Measurements from ENCODE around the gene IQCM.

The IQCM gene

GRCh38 chr4:149715822-149716585, 99.6 kb downstream of the IQCM start:
- Histone ChIP-seq H3K9me3 (ENCODE audit: insufficient read depth, low read depth, low read length) (0 out of 2 replicates have a peak, but pooled peaks cover 3% of the 10 kb centered on the region), H3K9ac (ENCODE audit: low read depth, low read length, poor library complexity, severe bottlenecking) (no peak overlapping the region), H3K79me2 (ENCODE audit: insufficient read depth, low read length) (no peaks in the 10 kb centered on the region), H3K4me2 (ENCODE audit: low read depth, low read length, poor library complexity, severe bottlenecking) (no peak overlapping the region), H4K20me1 (ENCODE audit: insufficient read depth, low read length, poor library complexity, severe bottlenecking) (no peaks in the 10 kb centered on the region), H2AFZ (ENCODE audit: low read length) (no peak overlapping the region), H3K4me1 (ENCODE audit: insufficient read depth, low read length, poor library complexity, severe bottlenecking) (no peaks in the 10 kb centered on the region), H3K4me3 (ENCODE audit: low read length, poor library complexity, severe bottlenecking) (no peak overlapping the region), H3K27me3 (ENCODE audit: insufficient read depth, low read length, poor library complexity, severe bottlenecking) (no peaks in the 10 kb centered on the region), H3F3A (ENCODE audit: low read depth) (no peaks in the 10 kb centered on the region), H3K9me2 (replicated peaks; ENCODE audit: low read depth, low read length) (no peaks in the 10 kb centered on the region), H3K36me3 (ENCODE audit: insufficient read depth, low read length) (no peaks in the 10 kb centered on the region)
- no peak for TF ChIP-seq EZH2phosphoT487 (IDR thresholded peaks at IDR 0.05; ENCODE audit: borderline replicate concordance)
- TF ChIP-seq CTCF (conservative IDR thresholded peaks at IDR 0.05; ENCODE audit: low read length), result no peak

GRCh38 chr4:149713031-149713430, 102.6 kb downstream of the IQCM start:
- H3K9me2 ChIP-seq (replicated peaks; ENCODE audit: low read depth, low read length), result no peaks in the 10 kb centered on the region
- 0 out of 2 replicates have a peak, but pooled peaks cover 3% of the 10 kb centered on the region for H3K9me3 ChIP-seq (ENCODE audit: insufficient read depth, low read depth, low read length)
- H2AFZ ChIP-seq (ENCODE audit: low read length), result no peak overlapping the region
- H3K4me3 ChIP-seq (ENCODE audit: low read length, poor library complexity, severe bottlenecking), result no peak overlapping the region
- H3K79me2 ChIP-seq (ENCODE audit: insufficient read depth, low read length), result no peaks in the 10 kb centered on the region
- H3F3A ChIP-seq (ENCODE audit: low read depth), result no peaks in the 10 kb centered on the region
- H3K4me1 ChIP-seq (ENCODE audit: insufficient read depth, low read length, poor library complexity, severe bottlenecking), result no peaks in the 10 kb centered on the region
- no peak overlapping the region for H3K4me2 ChIP-seq (ENCODE audit: low read depth, low read length, poor library complexity, severe bottlenecking)
- TF ChIP-seq CTCF (conservative IDR thresholded peaks at IDR 0.05; ENCODE audit: low read length), result no peak
- no peak for TF ChIP-seq EZH2phosphoT487 (IDR thresholded peaks at IDR 0.05; ENCODE audit: borderline replicate concordance)
- H4K20me1 ChIP-seq (ENCODE audit: insufficient read depth, low read length, poor library complexity, severe bottlenecking), result no peaks in the 10 kb centered on the region
- H3K27me3 ChIP-seq (ENCODE audit: insufficient read depth, low read length, poor library complexity, severe bottlenecking), result no peaks in the 10 kb centered on the region
- no peaks in the 10 kb centered on the region for H3K36me3 ChIP-seq (ENCODE audit: insufficient read depth, low read length)
- no peak overlapping the region for H3K9ac ChIP-seq (ENCODE audit: low read depth, low read length, poor library complexity, severe bottlenecking)

DNA sequence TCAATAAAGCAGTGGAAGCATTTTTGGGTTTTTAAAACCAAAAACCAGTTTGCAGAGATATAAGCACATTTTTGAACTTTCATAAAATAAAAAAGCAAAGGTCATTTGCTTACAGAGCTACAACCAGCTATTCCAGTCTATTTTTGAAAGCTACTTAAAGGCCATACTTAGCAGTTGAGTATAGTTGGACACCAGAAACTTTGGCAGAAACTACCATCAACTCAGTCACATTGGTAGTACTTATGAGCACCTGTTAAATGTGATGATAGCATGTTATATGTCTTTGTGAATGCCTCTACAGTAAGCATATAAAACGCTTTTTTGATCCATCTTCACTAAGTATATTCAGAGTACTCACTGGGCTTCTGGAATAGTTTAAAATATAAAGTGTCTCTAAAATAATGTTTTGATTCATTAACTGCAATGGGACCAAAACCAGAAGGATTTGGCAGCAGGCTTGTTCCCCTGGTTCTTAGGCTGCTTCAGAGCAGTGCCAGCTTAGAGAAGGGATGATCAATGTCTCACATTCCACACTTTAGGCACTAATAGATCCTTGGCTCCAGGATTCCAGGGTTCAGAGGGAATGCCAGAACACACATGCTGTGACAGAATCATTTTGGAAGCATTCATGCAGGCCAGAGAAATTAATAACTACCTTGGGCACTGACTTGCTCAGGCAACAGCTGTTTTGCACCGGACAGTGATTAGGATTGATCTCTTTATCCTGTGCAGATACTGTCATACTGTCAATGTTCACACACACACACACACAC, 103.9 kb downstream of the IQCM start:
- H3K9me3 ChIP-seq (ENCODE audit: insufficient read depth, low read depth, low read length), result 0 out of 2 replicates have a peak, but pooled peaks cover 3% of the 10 kb centered on the region
- no peak overlapping the region for H3K4me3 ChIP-seq (ENCODE audit: low read length, poor library complexity, severe bottlenecking)
- H3K9ac ChIP-seq (ENCODE audit: low read depth, low read length, poor library complexity, severe bottlenecking), result no peak overlapping the region
- no peaks in the 10 kb centered on the region for H3K79me2 ChIP-seq (ENCODE audit: insufficient read depth, low read length)
- H3K36me3 ChIP-seq (ENCODE audit: insufficient read depth, low read length), result no peaks in the 10 kb centered on the region
- H4K20me1 ChIP-seq (ENCODE audit: insufficient read depth, low read length, poor library complexity, severe bottlenecking), result no peaks in the 10 kb centered on the region
- no peaks in the 10 kb centered on the region for H3K27me3 ChIP-seq (ENCODE audit: insufficient read depth, low read length, poor library complexity, severe bottlenecking)
- no peaks in the 10 kb centered on the region for H3F3A ChIP-seq (ENCODE audit: low read depth)
- no peak overlapping the region for H2AFZ ChIP-seq (ENCODE audit: low read length)
- TF ChIP-seq CTCF (conservative IDR thresholded peaks at IDR 0.05; ENCODE audit: low read length) (no peak), EZH2phosphoT487 (IDR thresholded peaks at IDR 0.05; ENCODE audit: borderline replicate concordance) (no peak)
- H3K4me2 ChIP-seq (ENCODE audit: low read depth, low read length, poor library complexity, severe bottlenecking), result no peak overlapping the region
- no peaks in the 10 kb centered on the region for H3K9me2 ChIP-seq (replicated peaks; ENCODE audit: low read depth, low read length)
- no peaks in the 10 kb centered on the region for H3K4me1 ChIP-seq (ENCODE audit: insufficient read depth, low read length, poor library complexity, severe bottlenecking)

Measured in Loucy (cell line).